Measurements from ENCODE around the gene YKT6. TPM values are rescaled to one million over a fixed set of nuclear protein-coding genes. Genes with fewer than 3 reads are reported as not detected.
"Not testable (repeated sequence)": the region's sequence is repeated elsewhere in the genome, so short reads cannot be mapped to it uniquely, and the experiment has no call there.

YKT6 gene
- total and polyA plus RNA-seq, 11 donors: 28.5 to 133 (median 46.6) TPM

GRCh38 chr7:44194562-44195145, 6.1 kb upstream of the YKT6 start:
- Histone ChIP-seq H3K27me3 (peaks cover 0 to 18% (median 0%) of the 10 kb centered on the region in 9 donors), H3K9me3 (no peaks in the 10 kb centered on the region), H3K27ac (no peak overlapping the region), H3K36me3 (no peaks in the 10 kb centered on the region), H3K4me1 (no peaks in the 10 kb centered on the region), H3K4me3 (no peak overlapping the region)
- WGBS, 4 donors: 44 to 83% (median 79%) methylated on average over 3 of the region's 3 CpGs
- no peak for ATAC-seq
- TF ChIP-seq CTCF (IDR thresholded peaks at IDR 0.05) (no peak), POLR2A (IDR thresholded peaks at IDR 0.05) (no peak)
- intact Hi-C loops (cut with DNase I): loop anchor here in 7 of 10 donors (5.0 to 10.0 kb wide), 10 partner anchors 42 to 172 kb away; partner anchors contain the start of genes MYL7 (in 1 of the 7) and POLD2 (in 1 of the 7)
- DNase-seq: no peak

- Histone ChIP-seq H3K27ac (no peak overlapping the region), H3K4me1 (no peaks in the 10 kb centered on the region), H3K27me3 (peaks cover 0 to 15% (median 0%) of the 10 kb centered on the region in 9 donors), H3K9me3 (no peaks in the 10 kb centered on the region), H3K4me3 (no peak overlapping the region), H3K36me3 (no peaks in the 10 kb centered on the region)
- TF ChIP-seq POLR2A (IDR thresholded peaks at IDR 0.05) (no peak), CTCF (IDR thresholded peaks at IDR 0.05) (no peak)
- 20 to 28% (median 23%) methylated on average over 1 of the region's 1 CpG for WGBS, 4 donors
- DNase-seq (no peak), ATAC-seq (no peak)
- intact Hi-C loops (cut with DNase I): loop anchor here in 7 of 10 donors (2.0 to 10.0 kb wide), 6 partner anchors 61 to 171 kb away; partner anchors contain the start of gene POLD2 (in 1 of the 7)
These were observed 4.9 kb upstream of the YKT6 start for GRCh38 chr7:44195889-44196288.

GRCh38 chr7:44196450-44196872, 4.3 kb upstream of the YKT6 start:
- H3K4me1 ChIP-seq: peaks cover 0 to 2% (median under 1%) of the 10 kb centered on the region in 12 donors
- intact Hi-C loops (cut with DNase I): loop anchor here in 7 of 10 donors (2.0 to 10.0 kb wide), 6 partner anchors 62 to 172 kb away; partner anchors contain the start of gene POLD2 (in 1 of the 7)
- no peak overlapping the region for H3K4me3 ChIP-seq
- H3K27ac ChIP-seq: no peak overlapping the region
- whole genome bisulfite sequencing, 4 donors: 35 to 38% (median 37%) methylated on average over 3 of the region's 3 CpGs
- TF ChIP-seq CTCF (IDR thresholded peaks at IDR 0.05): peak; percentile 45 to 72 (median 62)
- no peak for TF ChIP-seq POLR2A (IDR thresholded peaks at IDR 0.05)
- ATAC-seq (peak in 3 of 4 donors; percentile 45 to 61 (median 53)), DNase-seq (no peak)
- H3K9me3 ChIP-seq: no peaks in the 10 kb centered on the region
- H3K36me3 ChIP-seq: no peaks in the 10 kb centered on the region
- peaks cover 0 to 15% (median 0%) of the 10 kb centered on the region in 9 donors for H3K27me3 ChIP-seq

GRCh38 chr7:44197474-44197873, 3.3 kb upstream of the YKT6 start:
- H3K4me1 ChIP-seq: peaks cover 0 to 13% (median 10%) of the 10 kb centered on the region in 12 donors
- H3K27me3 ChIP-seq: peaks cover 0 to 10% (median 0%) of the 10 kb centered on the region in 9 donors
- ATAC-seq (no peak), DNase-seq (no peak)
- H3K4me3 ChIP-seq: no peak overlapping the region
- H3K36me3 ChIP-seq: no peaks in the 10 kb centered on the region
- no peak overlapping the region for H3K27ac ChIP-seq
- WGBS, 4 donors: 80 to 84% (median 82%) methylated on average over 7 of the region's 7 CpGs
- TF ChIP-seq POLR2A (IDR thresholded peaks at IDR 0.05): no peak
- TF ChIP-seq CTCF (IDR thresholded peaks at IDR 0.05): no peak
- intact Hi-C loops (cut with DNase I): loop anchor here in 7 of 10 donors (2.0 to 10.0 kb wide), 6 partner anchors 63 to 173 kb away; partner anchors contain the start of gene POLD2 (in 1 of the 7)
- H3K9me3 ChIP-seq: no peaks in the 10 kb centered on the region

GRCh38 chr7:44200163-44200562, 615 bp upstream of the YKT6 start:
- Histone ChIP-seq H3K36me3 (peaks cover 0 to 20% (median 11%) of the 10 kb centered on the region in 9 donors), H3K4me1 (peaks cover 0 to 25% (median 16%) of the 10 kb centered on the region in 12 donors), H3K4me3 (peak overlapping the region in 5 of 12 donors; percentile 75 to 98 (median 81))
- not testable (repeated sequence) for DNase-seq, ATAC-seq, H3K9me3 ChIP-seq, H3K27me3 ChIP-seq, H3K27ac ChIP-seq
- WGBS, 4 donors: 77 to 86% methylated on average over 3 of the region's 3 CpGs; no CpG with 5 or more reads in 2 of the 4 donors
- intact Hi-C loops (cut with DNase I): loop anchor here in 6 of 10 donors (5.0 to 10.0 kb wide), 5 partner anchors 65 to 275 kb away; partner anchors contain the start of gene POLM (in 1 of the 6)
